GM12801 (cell line): ENCODE data around the gene SHOX.

Experiments used
- CTCF ChIP-seq: IDR thresholded peaks from one replicate; pipeline ENCODE4 v1.5.1; 2011; ENCODE audit warnings: control low read depth; ENCODE audit not compliant: insufficient read length; ENCODE audit errors: extremely low read depth

Gene SHOX

GRCh38 chrX:629230-630006 lies 1.2 kb upstream of the SHOX start:
- TF ChIP-seq CTCF: no peak

- TF ChIP-seq CTCF: no peak
Measured at GRCh38 chrX:630007-630611, 482 bp upstream of the SHOX start.

GRCh38 chrX:631802-632365 lies 1.3 kb downstream of the SHOX start:
- no peak for TF ChIP-seq CTCF

- TF ChIP-seq CTCF: no peak
Measured at GRCh38 chrX:632366-633042, 1.9 kb downstream of the SHOX start.

- TF ChIP-seq CTCF: no peak
Measured at GRCh38 chrX:633043-633984, 2.7 kb downstream of the SHOX start.

GRCh38 chrX:633985-634958 lies 3.7 kb downstream of the SHOX start:
- TF ChIP-seq CTCF: no peak
